Stimulated activated CD8-positive, alpha-beta memory T cell treated with anti-CD3 and anti-CD28 coated beads, Interleukin-15, amount 100 ng/mL, for 24 hours (primary cell): ENCODE measurements around the gene TRIM14.
"Not testable (repeated sequence)": the region's sequence is repeated elsewhere in the genome, so short reads cannot be mapped to it uniquely, and the experiment has no call there.

ENCODE experiments used
- DNase-seq: peaks from one replicate; pipeline ENCODE4 v3.0.0-alpha.2; 2020; ENCODE audit warnings: low read depth

Gene TRIM14

GRCh38 chr9:98081477-98082219, 37.4 kb downstream of the TRIM14 start:
- DNase-seq: no peak

- DNase-seq: no peak
Observed at GRCh38 chr9:98080780-98081179, 38.2 kb downstream of the TRIM14 start.

- DNase-seq: no peak
Observed at GRCh38 chr9:98080326-98080725, 38.7 kb downstream of the TRIM14 start.

GRCh38 chr9:98078895-98079294, 40.1 kb downstream of the TRIM14 start:
- no peak for DNase-seq

GRCh38 chr9:98076514-98076890, 42.5 kb downstream of the TRIM14 start:
- DNase-seq: not testable (repeated sequence)

DNA sequence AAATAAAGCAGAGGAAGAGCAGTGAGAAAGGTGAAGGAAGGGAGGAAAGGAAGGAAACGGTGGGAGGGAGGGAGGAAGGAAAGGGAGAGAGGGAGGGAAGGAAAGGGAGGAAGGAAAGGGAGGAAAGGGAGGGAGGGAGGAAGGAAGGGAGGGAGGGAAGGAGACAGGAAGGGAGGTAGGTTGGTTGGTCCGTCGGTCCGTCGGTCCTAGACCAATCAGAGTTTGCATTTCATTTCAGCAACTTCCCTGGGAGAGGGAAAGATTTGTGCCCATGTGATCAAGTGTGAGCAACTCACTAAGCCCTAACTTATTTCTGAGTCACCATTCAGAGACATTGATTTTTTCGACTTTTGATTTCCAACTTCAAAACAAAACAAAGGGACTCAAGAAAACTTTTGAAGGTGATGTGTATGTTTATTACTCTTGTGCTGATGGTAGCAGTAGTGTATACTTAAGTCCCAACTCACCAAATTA, 43.7 kb downstream of the TRIM14 start:
- no peak for DNase-seq

GRCh38 chr9:98074115-98074990, 44.7 kb downstream of the TRIM14 start:
- no peak for DNase-seq

DNA sequence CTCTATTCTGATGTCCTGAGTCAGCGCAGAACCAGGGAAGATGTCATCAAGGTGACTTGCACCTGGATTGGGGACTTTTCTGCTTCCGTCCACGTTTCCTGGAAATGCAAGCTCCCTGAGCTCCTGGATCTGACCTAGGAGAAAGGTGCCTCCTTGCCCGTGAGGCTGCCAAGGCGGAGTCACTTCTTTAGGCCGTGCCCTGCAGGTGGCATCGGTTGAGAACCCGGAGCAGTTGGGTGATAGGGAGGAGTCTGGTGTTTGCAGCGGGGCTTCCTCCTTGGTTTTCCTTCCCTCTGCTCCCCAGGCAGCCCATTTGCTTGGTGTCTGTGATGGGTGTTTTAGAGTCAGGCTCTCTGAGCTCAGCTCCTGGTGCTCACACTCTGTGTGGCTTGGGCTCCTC, 47.3 kb downstream of the TRIM14 start:
- no peak for DNase-seq

GRCh38 chr9:98070704-98071103, 48.3 kb downstream of the TRIM14 start:
- DNase-seq: no peak

DNA sequence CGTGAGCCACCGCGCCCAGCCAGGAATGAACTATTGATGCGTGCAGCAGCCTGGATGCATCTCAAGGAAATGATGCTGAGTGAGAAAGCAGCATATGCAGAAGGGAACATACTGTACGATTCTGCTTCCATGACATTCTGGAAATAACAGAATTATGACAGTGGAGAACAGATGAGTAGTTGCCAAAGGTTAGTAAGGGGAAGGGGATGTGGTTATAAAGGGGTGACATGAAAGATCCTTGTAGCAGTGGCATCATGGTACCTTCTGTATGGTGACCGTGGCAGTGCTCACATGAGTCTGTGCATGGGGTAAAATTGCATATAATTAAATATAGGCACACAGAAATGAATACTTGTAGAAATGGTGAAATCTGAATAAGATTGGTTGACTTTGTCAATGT, 49.5 kb downstream of the TRIM14 start:
- DNase-seq: no peak

DNA sequence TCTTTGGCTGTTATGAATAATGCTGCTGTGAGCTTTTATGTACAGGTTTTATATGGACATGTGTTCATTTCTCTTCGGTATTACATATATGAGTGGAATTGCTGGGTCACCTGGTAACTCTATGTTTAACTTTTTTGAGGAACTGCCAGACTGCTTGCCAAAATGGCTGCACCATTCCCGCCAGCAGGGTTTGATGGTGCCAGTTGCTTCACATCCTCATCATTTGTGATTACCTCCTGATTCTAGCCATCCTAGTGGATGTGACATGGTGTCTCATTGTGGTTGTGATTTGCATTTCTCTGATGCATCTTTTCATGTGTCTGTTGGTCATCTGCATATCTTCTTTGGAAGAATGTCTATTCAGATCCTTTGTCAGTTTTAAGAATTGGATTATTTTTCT, 51.8 kb downstream of the TRIM14 start:
- DNase-seq: no peak

DNA sequence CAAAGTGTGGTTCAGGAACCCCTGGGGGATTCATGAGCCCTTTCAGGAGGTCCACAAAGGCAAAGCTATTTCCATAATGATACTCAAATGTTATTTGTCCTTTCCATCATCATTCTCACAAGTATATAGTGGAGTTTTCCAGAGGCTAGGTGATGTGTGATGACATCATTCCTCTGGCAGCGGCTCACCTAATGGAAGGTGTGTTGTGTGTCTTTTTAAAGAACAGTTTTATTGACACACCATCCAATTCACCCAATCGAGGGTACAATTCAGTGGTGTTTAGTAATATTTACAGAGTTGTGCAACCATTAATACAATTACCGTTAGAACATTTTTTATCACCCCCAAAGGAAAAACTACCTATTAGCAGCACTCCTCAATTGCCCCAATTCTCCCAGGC, 52.8 kb downstream of the TRIM14 start:
- no peak for DNase-seq

GRCh38 chr9:98064623-98065392, 54.2 kb downstream of the TRIM14 start:
- no peak for DNase-seq

DNA sequence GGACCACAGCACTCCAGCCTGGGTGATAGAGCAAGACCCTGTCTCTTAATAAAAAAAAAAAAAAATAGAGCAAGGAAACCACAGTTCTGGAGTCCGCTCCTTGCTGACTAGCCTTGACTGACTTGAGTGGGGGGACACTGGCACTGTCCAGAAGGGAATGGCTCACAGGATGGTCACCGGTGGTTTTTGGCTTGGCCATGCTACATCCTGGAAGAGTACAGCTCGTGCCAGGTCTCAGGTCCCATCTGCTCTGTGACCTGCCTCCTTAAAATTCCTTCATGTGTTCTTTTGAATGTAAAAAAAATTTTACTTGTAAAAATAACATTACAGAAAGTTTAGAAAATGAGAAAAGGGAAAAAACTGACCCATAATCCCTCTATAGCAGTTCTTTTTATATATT, 56.9 kb downstream of the TRIM14 start:
- DNase-seq: no peak

DNA sequence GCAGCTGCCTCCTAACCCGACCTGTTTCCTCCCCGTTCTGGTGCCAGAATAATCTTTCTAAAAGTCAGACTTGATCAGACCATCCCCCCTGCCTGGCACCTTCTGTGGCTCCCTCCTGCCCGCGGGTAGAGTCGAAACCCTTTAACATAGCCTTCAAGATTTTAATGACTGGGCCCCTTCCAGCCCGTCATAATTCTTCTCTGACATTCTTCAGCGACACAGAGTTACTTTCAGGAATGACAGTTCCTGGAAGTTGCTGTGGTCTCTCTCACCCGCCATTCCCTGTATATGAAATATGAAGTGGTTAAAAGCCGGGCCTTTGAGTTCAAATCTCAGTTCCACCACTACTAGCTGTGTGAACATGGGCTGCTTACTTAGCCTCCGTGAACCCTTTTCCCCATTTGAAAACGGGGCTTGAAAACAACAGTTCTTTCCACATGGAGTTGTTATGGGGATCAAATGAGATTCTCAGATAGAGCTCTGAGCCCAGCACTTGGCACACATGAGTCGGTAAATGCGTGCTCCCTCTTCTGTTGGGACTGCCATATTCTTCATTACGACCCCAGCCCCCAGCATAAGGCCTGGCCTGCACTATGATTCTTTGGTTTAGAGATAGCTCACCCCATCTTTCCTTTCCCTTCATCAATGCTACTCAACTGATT, 61.8 kb downstream of the TRIM14 start:
- DNase-seq: no peak

GRCh38 chr9:98056269-98057137, 62.5 kb downstream of the TRIM14 start, which contains the start of gene NANS:
Gene NANS, plus strand, starts transcription at chr9:98056732. Its CDS starts 77 bp downstream, at chr9:98056809.
- peak; percentile 78 for DNase-seq

- DNase-seq: no peak
Observed at GRCh38 chr9:98054376-98054951, 64.6 kb downstream of the TRIM14 start.

DNA sequence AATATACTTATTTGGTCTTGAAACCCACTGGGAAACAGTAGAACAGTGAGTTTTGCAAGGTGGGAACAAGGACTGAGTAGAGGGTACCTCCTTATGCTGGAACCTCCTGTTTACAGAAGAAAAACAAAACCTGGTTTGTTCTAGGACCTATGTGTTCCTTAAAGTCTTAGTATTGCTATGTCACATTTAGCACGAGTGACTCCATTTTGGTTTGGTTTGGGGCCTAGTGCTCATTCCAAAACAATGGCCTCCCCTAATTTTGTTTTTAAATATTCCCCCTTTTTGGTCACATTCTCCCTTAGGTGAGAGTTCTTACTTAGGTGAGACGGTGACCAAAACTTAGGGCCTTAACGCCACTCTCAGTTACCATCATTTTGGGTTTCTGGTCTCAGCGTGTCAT, 68.7 kb downstream of the TRIM14 start:
- DNase-seq: no peak

DNA sequence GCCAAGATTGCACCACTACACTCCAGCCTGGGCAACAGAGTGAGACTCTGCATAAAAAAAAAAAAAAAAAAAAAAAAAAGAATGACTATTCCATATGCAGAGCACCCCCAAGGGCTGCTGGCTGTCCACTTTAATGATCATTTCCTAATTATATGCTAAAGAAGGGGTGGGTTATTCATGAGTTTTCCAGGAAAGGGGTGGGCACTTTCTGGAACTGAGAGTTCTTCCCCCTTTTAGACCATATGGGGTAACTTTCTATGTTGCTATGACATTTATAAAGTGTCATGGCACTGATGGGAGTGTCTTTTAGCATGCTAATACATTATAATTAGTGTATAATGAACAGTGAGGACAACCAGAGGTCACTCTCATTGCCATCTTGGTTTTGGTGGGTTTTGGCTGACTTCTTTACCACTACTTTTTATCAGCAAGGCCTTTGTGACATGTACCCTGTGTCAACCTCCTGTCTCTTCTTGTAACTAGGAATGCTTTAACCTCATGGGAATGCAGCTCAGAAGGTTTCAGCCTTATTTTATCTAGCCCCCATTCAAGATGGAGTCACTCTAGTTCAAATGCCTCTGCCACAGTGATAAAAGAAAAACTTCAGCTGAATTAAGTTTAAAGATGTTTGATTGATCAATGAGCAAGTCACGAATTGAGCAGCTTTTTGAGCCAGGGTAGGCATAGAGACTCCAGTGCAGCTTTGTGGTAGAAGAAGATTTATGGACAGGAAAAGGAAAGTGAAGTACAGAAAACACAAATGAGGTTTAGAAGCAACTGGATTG, 69.5 kb downstream of the TRIM14 start:
- no peak for DNase-seq

DNA sequence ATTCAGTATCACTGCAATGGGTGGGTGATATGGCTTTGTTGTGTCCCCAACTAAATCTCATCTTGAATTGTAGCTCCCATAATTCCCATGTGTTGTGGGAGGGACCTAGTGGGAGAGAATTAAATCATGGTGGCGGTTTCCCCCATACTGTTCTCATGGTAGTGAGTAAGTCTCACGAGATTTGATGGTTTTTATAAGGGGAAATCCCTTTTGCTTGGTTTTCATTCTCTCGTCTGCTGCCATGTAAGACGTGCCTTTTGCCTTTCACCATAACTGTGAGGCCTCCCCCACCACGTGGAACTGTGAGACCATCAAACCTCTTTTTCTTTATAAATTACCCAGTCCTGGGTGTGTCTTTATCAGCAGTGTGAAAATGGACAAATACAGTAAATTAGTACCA, 72.0 kb downstream of the TRIM14 start:
- no peak for DNase-seq
